ENCODE data around the gene CFAP100. TPM values are rescaled to one million over a fixed set of nuclear protein-coding genes. Genes with fewer than 3 reads are reported as not detected.

CFAP100 gene
- polyA plus RNA-seq, 1 experiment: not detected

DNA sequence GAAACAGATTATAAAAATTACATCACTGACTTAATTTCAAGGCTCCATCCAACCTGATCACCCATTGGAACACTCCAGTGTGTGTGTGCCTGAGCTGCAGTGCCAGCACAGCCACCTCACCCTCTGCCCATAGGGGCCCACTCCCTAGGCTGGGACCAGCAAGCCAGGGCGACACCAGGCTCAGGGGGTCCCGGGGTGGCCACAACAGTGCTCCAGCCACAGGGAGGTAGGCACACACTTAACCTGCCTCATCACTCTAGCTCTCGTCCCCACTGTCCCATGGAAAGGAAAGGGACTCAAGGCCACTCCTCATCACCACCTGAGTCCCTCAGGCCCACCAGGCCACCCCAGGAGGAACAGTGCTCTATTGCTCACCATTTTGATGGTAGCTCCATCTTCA is 56.0 kb downstream of the CFAP100 start:
- H3K27ac ChIP-seq (ENCODE audit: low read depth, low read length): no peak overlapping the region
- no peaks in the 10 kb centered on the region for H3K27me3 ChIP-seq (ENCODE audit: control insufficient read depth, insufficient read depth, low read length)
- TF ChIP-seq, protein P1, sequence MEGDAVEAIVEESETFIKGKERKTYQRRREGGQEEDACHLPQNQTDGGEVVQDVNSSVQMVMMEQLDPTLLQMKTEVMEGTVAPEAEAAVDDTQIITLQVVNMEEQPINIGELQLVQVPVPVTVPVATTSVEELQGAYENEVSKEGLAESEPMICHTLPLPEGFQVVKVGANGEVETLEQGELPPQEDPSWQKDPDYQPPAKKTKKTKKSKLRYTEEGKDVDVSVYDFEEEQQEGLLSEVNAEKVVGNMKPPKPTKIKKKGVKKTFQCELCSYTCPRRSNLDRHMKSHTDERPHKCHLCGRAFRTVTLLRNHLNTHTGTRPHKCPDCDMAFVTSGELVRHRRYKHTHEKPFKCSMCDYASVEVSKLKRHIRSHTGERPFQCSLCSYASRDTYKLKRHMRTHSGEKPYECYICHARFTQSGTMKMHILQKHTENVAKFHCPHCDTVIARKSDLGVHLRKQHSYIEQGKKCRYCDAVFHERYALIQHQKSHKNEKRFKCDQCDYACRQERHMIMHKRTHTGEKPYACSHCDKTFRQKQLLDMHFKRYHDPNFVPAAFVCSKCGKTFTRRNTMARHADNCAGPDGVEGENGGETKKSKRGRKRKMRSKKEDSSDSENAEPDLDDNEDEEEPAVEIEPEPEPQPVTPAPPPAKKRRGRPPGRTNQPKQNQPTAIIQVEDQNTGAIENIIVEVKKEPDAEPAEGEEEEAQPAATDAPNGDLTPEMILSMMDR (IDR thresholded peaks at IDR 0.05; ENCODE audit: low read depth, low read length): no peak
- no peak overlapping the region for H3K4me3 ChIP-seq (ENCODE audit: low read depth, low read length)
- H3K9me3 ChIP-seq (ENCODE audit: control insufficient read depth, insufficient read depth, low read length): no peaks in the 10 kb centered on the region; the same call in 1 of the 2 replicates
- ChIA-PET POLR2A (no interaction called here), CTCF (no interaction called here)
- DNase-seq (ENCODE audit: low read depth, low spot score): no peak

DNA sequence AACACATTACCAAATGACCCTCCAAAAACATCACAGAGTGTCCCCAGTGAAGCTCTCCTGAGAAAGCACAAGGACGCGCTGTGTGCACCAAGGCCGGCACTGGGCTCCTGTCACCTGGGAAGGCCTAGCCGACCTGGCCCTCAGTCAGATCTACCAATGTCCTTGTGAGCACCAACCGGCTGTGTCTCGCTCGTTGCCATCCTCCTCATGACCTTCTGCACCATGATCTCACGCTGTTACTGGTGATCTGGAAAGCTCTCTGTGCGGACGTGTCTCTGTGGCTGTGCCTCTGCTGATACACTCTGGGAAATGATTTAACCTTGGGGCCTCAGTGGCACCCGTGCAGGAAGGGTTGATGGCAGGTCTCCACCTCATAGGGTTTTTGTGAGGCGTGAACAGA is 56.8 kb downstream of the CFAP100 start:
- TF ChIP-seq, protein P1 (IDR thresholded peaks at IDR 0.05; ENCODE audit: low read depth, low read length): no peak
- POLR2A ChIA-PET: interaction anchor here (1.2 kb wide), 1 partner anchor 24 kb away, joined by 3 read pairs; the partner anchor contains the start of gene ZXDC

DNA sequence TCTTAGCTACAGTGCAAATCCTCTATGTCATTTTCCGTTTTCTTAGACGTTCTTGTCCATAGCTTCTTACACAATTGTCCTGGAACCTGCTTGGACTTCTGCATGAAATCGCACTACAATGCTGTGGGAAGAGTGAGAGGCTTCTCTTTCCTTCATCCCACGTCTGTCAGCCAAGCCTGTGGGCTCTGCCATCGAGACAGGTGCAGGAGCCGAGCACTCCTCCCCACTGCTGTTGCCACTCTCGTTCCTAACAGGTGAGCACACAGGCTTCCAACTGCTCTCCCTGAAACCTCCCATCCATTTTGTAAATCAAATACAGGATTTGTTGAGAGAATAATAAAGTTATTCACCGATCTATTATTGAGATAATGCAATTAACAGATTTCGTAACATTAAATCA is 57.5 kb downstream of the CFAP100 start:
- CTCF ChIA-PET: no interaction called here
- H3K9me3 ChIP-seq (ENCODE audit: control insufficient read depth, insufficient read depth, low read length): no peaks in the 10 kb centered on the region; the same call in 1 of the 2 replicates
- POLR2A ChIA-PET: interaction anchor here (1.2 kb wide), 1 partner anchor 23 kb away, joined by 3 read pairs; the partner anchor contains the start of gene ZXDC
- H3K4me3 ChIP-seq (ENCODE audit: low read depth, low read length): no peak overlapping the region
- H3K27ac ChIP-seq (ENCODE audit: low read depth, low read length): no peak overlapping the region
- no peaks in the 10 kb centered on the region for H3K27me3 ChIP-seq (ENCODE audit: control insufficient read depth, insufficient read depth, low read length)
- no peak for DNase-seq (ENCODE audit: low read depth, low spot score)
- TF ChIP-seq, protein P1 (IDR thresholded peaks at IDR 0.05; ENCODE audit: low read depth, low read length): no peak

More for the DNA sequence above, 56.8 kb downstream of the CFAP100 start:
- CTCF ChIA-PET: no interaction called here
- no peak overlapping the region for H3K27ac ChIP-seq (ENCODE audit: low read depth, low read length)
- H3K9me3 ChIP-seq (ENCODE audit: control insufficient read depth, insufficient read depth, low read length): no peaks in the 10 kb centered on the region; the same call in 1 of the 2 replicates
- no peaks in the 10 kb centered on the region for H3K27me3 ChIP-seq (ENCODE audit: control insufficient read depth, insufficient read depth, low read length)
- DNase-seq (ENCODE audit: low read depth, low spot score): no peak
- no peak overlapping the region for H3K4me3 ChIP-seq (ENCODE audit: low read depth, low read length)

DNA sequence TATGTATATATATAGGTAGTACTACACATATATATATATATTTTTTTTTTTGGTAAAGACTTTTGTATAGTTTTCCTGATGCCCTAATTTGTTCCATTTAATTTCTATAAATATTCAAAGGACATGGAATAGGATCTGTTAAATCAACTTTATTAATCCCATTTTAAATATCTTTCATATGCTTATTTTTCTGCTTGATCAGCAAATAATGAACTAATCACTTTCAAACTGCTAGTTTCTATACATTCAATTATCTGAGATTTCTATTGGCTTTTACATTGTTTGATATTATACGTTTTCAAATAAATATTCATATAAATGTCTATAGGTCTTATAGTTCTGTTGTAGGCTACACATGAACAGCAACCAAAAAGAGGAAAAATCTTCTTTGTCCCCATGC is 59.3 kb downstream of the CFAP100 start:
- no peak overlapping the region for H3K4me3 ChIP-seq (ENCODE audit: low read depth, low read length)
- CTCF ChIA-PET: no interaction called here
- POLR2A ChIA-PET: no interaction called here
- H3K27ac ChIP-seq (ENCODE audit: low read depth, low read length): no peak overlapping the region
- no peaks in the 10 kb centered on the region; the same call in 1 of the 2 replicates for H3K9me3 ChIP-seq (ENCODE audit: control insufficient read depth, insufficient read depth, low read length)
- no peak for DNase-seq (ENCODE audit: low read depth, low spot score)
- TF ChIP-seq, protein P1 (IDR thresholded peaks at IDR 0.05; ENCODE audit: low read depth, low read length): no peak
- no peaks in the 10 kb centered on the region for H3K27me3 ChIP-seq (ENCODE audit: control insufficient read depth, insufficient read depth, low read length)

DNA sequence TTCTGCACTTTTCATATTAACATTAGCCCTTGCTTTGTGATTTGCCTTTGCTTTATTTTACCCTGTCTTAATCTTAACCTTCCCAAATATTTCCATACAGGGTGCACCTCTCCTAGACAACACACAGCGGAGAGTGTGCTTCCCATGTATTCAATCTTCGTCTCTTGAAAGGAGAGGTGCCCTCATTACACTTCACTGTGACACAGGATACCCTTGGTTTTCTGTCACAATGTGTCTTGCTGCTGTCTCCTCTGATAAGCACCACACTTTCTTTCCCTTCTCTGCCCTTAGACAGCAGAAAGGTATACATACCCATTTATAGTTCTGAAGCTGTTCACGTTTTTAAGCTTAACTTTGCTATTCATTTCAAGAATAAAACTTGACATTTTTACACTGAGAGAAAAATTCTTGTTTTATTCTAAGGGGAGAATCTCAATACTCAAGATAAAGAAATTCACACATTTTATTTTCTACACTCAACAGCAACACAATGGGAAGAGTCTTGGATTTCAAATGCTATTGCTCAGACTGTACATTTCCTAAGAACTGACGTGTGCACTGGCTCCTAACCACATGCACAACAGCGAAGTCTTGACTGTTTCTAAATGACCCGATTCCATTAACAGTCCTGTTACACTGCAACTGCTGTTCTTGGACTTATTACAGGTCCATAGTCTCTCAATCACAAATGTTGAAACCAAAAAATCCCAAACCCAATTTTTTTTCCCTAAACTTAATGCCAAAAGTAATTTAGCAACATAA is 59.9 kb downstream of the CFAP100 start:
- Histone ChIP-seq H3K9me3 (ENCODE audit: control insufficient read depth, insufficient read depth, low read length) (no peaks in the 10 kb centered on the region; the same call in 1 of the 2 replicates), H3K4me3 (ENCODE audit: low read depth, low read length) (no peak overlapping the region), H3K27me3 (ENCODE audit: control insufficient read depth, insufficient read depth, low read length) (no peaks in the 10 kb centered on the region), H3K27ac (ENCODE audit: low read depth, low read length) (no peak overlapping the region)
- ChIA-PET POLR2A (no interaction called here), CTCF (no interaction called here)
- no peak for DNase-seq (ENCODE audit: low read depth, low spot score)
- TF ChIP-seq, protein P1 (IDR thresholded peaks at IDR 0.05; ENCODE audit: low read depth, low read length): no peak

All from AG04450 (cell line).